HepG2 (cell line): ENCODE data around the gene CCND1. TPM values are rescaled to one million over a fixed set of nuclear protein-coding genes. Genes with fewer than 3 reads are reported as not detected.
A peak's percentile ranks its signal among the peaks of the same experiment; 100 is the strongest.

Source experiments
- FOXK1 ChIP-seq: sonication (generic); formaldehyde crosslinking; IDR thresholded peaks from 2 replicates; pipeline ENCODE4 v1.4.0; 2020; ENCODE audit warnings: low read depth, missing genetic modification reagents, borderline replicate concordance
- KLF12 ChIP-seq: sonication (generic); formaldehyde crosslinking; IDR thresholded peaks from 2 replicates; pipeline ENCODE4 v1.4.0; 2020; ENCODE audit warnings: missing genetic modification reagents, borderline replicate concordance
- RXRB ChIP-seq: IDR thresholded peaks from 2 replicates; pipeline ENCODE4 v1.6.1; 2016; ENCODE audit warnings: borderline replicate concordance, missing genetic modification reagents, missing compliant biosample characterization
- THAP11 ChIP-seq: IDR thresholded peaks from 2 replicates; pipeline ENCODE4 v1.6.1; 2016; ENCODE audit warnings: missing biosample characterization, missing genetic modification reagents
- ZMYM3 ChIP-seq: sonication (generic); formaldehyde crosslinking; IDR thresholded peaks from 2 replicates; pipeline ENCODE4 v1.5.1; 2020; ENCODE audit warnings: mild to moderate bottlenecking, missing genetic modification reagents
- ZNF101 ChIP-seq: sonication (generic); formaldehyde crosslinking; IDR thresholded peaks from 2 replicates; pipeline ENCODE4 v1.4.0; 2020; ENCODE audit warnings: mild to moderate bottlenecking, low read depth, missing genetic modification reagents, borderline replicate concordance
- ZNF232 ChIP-seq: sonication (generic); formaldehyde crosslinking; IDR thresholded peaks from 2 replicates; pipeline ENCODE4 v1.4.0; 2020; ENCODE audit warnings: missing genetic modification reagents, borderline replicate concordance
- ZNF292 ChIP-seq: sonication (generic); formaldehyde crosslinking; IDR thresholded peaks from 2 replicates; pipeline ENCODE4 v1.8.1; 2022; ENCODE audit warnings: mild to moderate bottlenecking, low read depth, missing genetic modification reagents, borderline replicate concordance
- ZNF335 ChIP-seq: sonication (generic); formaldehyde crosslinking; IDR thresholded peaks from 2 replicates; pipeline ENCODE4 v1.4.0; 2020; ENCODE audit warnings: missing genetic modification reagents
- ZNF572 ChIP-seq: sonication (generic); formaldehyde crosslinking; IDR thresholded peaks from 2 replicates; pipeline ENCODE4 v1.5.1; 2020; ENCODE audit warnings: mild to moderate bottlenecking, missing genetic modification reagents
- ZNF577 ChIP-seq: sonication (generic); formaldehyde crosslinking; IDR thresholded peaks from 2 replicates; pipeline ENCODE4 v1.4.0; 2020; ENCODE audit warnings: mild to moderate bottlenecking, low read depth, missing genetic modification reagents, borderline replicate concordance
- ZNF737 ChIP-seq: sonication (generic); formaldehyde crosslinking; IDR thresholded peaks from 2 replicates; pipeline ENCODE4 v1.5.0; 2020; ENCODE audit warnings: missing genetic modification reagents, mild to moderate bottlenecking, borderline replicate concordance
- ZSCAN29 ChIP-seq: sonication (generic); formaldehyde crosslinking; conservative IDR thresholded peaks from 2 replicates; pipeline ENCODE4 v1.4.0; 2020; ENCODE audit warnings: mild to moderate bottlenecking, missing genetic modification reagents
- ZSCAN31 ChIP-seq: sonication (generic); formaldehyde crosslinking; IDR thresholded peaks from 2 replicates; pipeline ENCODE4 v1.5.0; 2020; ENCODE audit warnings: low read depth, mild to moderate bottlenecking, missing genetic modification reagents
- polyA plus RNA-seq, 8 experiments: library from polyadenylated mRNA; depleted of rRNA in 3 of 8; stranded (reverse) in 7 of 8; unstranded in 1 of 8; fragments of >200 nt; fragmentation: Illumina TruSeq in 4 of 8; extraction: Trizol in 4 of 8; gene quantifications; 2 replicates each; pipeline versions ENCODE4 v1.2.1 to v1.2.3, GENCODE V29; 2011 to 2016; ENCODE audit warnings: low read depth in 4 of 8, missing spikeins in 1 of 8, mixed read lengths in 1 of 8; ENCODE audit not compliant: insufficient read depth in 1 of 8
- total RNA-seq, 5 experiments: library from RNA; depleted of rRNA; stranded (reverse); fragments of >200 nt; fragmentation: Illumina TruSeq; extraction: Trizol; gene quantifications; 2 replicates each; pipeline ENCODE4 v1.2.3, GENCODE V29; 2016; ENCODE audit warnings: low read depth in 1 of 5
- TF ChIP-seq, protein P1 (sequence below): sonication (generic); formaldehyde crosslinking; IDR thresholded peaks from 2 replicates; pipeline ENCODE4 v1.5.1; 2020; ENCODE audit warnings: mild to moderate bottlenecking, missing genetic modification reagents
- TF ChIP-seq, protein P2 (sequence below): sonication (generic); formaldehyde crosslinking; IDR thresholded peaks from 2 replicates; pipeline ENCODE4 v1.5.0; 2020; ENCODE audit warnings: missing genetic modification reagents
- TF ChIP-seq, protein P3 (sequence below): sonication (generic); formaldehyde crosslinking; IDR thresholded peaks from 2 replicates; pipeline ENCODE4 v1.5.0; 2020; ENCODE audit warnings: mild to moderate bottlenecking, low read depth, missing genetic modification reagents, borderline replicate concordance
- TF ChIP-seq, protein P4 (sequence below): sonication (generic); formaldehyde crosslinking; IDR thresholded peaks from 2 replicates; pipeline ENCODE4 v1.5.0; 2020; ENCODE audit warnings: mild to moderate bottlenecking, missing genetic modification reagents, moderate library complexity
- TF ChIP-seq, protein P5 (sequence below): sonication (generic); formaldehyde crosslinking; IDR thresholded peaks from 2 replicates; pipeline ENCODE4 v1.4.0; 2020; ENCODE audit warnings: missing genetic modification reagents
- TF ChIP-seq, protein P6 (sequence below): sonication (generic); formaldehyde crosslinking; IDR thresholded peaks from 2 replicates; pipeline ENCODE4 v1.8.0; 2022; ENCODE audit warnings: missing genetic modification reagents, mild to moderate bottlenecking, borderline replicate concordance

CCND1 gene
- total and polyA plus RNA-seq, 2 of the 13 experiments (the other 11 are each of a cell fraction or from before 2014, with no cell fraction given) = 107 to 136 TPM

DNA sequence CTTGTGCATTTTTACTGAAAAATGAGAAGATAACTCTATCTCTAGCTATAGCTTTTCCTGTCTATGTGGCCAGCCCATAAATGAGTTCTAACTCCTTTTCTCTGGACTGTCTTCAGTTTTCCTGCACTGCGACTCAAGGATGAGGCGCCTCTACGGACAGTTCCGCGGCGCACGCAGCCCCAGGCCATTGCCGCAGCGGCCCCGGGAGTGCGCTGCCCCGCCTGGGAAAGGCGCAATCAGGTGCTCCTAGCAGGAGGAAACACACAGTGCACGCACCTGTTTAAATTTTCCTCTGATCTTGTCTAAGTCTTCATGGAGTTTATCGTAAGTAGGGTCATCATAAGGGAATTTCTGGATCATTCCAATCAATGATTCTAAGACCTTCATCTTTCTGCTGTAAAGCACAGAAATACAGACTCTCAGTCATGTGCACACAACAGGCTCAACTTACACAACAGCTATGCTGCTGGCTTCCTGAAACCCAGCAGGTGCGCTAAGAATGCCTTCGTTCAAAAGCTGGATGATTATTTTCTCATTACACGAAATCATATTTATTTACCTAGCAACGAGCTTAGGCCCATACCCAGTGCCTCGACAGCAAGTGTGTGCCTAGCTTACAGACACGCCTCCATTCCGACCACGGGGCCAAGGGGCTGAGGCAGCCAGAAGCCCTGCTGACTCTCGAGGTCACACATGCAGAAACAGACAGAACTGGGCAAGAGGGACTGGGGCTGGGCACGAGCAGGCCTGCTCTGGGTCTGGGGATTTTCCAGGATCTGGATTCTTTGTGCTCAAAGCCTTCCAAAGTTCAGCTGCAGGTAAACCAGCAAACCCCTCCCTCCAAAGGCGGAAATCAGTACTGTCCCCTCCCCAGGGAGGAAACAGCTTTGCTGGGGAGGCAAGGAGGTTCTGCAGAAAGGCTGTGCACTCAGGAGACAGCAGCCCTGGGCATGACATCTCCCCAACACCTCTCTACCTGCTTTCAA lies 27.0 kb downstream of the CCND1 start (continued):
- TF ChIP-seq, protein P1, sequence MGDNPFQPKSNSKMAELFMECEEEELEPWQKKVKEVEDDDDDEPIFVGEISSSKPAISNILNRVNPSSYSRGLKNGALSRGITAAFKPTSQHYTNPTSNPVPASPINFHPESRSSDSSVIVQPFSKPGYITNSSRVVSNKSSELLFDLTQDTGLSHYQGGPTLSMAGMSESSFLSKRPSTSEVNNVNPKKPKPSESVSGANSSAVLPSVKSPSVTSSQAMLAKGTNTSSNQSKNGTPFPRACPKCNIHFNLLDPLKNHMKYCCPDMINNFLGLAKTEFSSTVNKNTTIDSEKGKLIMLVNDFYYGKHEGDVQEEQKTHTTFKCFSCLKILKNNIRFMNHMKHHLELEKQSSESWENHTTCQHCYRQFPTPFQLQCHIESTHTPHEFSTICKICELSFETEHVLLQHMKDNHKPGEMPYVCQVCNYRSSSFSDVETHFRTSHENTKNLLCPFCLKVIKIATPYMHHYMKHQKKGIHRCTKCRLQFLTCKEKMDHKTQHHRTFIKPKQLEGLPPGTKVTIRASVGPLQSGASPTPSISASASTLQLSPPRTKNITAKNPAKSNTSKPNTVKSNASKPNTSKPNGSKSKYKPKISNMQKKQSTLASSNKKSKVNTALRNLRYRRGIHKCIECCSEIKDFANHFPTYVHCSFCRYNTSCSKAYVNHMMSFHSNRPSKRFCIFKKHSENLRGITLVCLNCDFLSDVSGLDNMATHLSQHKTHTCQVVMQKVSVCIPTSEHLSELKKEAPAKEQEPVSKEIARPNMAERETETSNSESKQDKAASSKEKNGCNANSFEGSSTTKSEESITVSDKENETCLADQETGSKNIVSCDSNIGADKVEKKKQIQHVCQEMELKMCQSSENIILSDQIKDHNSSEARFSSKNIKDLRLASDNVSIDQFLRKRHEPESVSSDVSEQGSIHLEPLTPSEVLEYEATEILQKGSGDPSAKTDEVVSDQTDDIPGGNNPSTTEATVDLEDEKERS (CRISPR knock-in tag) = peak; percentile 77; the same call in 1 of the 2 replicates
- no peak for TF ChIP-seq KLF12
- peak; percentile 74; the same call in 1 of the 2 replicates for TF ChIP-seq ZNF335 (CRISPR knock-in tag)
- TF ChIP-seq ZNF577 (CRISPR knock-in tag) = no peak
- TF ChIP-seq, protein P2, sequence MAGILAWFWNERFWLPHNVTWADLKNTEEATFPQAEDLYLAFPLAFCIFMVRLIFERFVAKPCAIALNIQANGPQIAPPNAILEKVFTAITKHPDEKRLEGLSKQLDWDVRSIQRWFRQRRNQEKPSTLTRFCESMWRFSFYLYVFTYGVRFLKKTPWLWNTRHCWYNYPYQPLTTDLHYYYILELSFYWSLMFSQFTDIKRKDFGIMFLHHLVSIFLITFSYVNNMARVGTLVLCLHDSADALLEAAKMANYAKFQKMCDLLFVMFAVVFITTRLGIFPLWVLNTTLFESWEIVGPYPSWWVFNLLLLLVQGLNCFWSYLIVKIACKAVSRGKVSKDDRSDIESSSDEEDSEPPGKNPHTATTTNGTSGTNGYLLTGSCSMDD = no peak
- TF ChIP-seq ZSCAN29 (CRISPR knock-in tag) = 0 out of 2 replicates have a peak, but pooled peaks have one; percentile 62
- TF ChIP-seq, protein P3, sequence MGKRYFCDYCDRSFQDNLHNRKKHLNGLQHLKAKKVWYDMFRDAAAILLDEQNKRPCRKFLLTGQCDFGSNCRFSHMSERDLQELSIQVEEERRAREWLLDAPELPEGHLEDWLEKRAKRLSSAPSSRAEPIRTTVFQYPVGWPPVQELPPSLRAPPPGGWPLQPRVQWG = no peak
- peak; percentile 84; the same call in 1 of the 2 replicates for TF ChIP-seq ZNF232
- TF ChIP-seq ZNF101 (CRISPR knock-in tag) = no peak
- TF ChIP-seq ZNF292 (CRISPR knock-in tag) = peak; percentile 61; the same call in 1 of the 2 replicates
- TF ChIP-seq, protein P4, sequence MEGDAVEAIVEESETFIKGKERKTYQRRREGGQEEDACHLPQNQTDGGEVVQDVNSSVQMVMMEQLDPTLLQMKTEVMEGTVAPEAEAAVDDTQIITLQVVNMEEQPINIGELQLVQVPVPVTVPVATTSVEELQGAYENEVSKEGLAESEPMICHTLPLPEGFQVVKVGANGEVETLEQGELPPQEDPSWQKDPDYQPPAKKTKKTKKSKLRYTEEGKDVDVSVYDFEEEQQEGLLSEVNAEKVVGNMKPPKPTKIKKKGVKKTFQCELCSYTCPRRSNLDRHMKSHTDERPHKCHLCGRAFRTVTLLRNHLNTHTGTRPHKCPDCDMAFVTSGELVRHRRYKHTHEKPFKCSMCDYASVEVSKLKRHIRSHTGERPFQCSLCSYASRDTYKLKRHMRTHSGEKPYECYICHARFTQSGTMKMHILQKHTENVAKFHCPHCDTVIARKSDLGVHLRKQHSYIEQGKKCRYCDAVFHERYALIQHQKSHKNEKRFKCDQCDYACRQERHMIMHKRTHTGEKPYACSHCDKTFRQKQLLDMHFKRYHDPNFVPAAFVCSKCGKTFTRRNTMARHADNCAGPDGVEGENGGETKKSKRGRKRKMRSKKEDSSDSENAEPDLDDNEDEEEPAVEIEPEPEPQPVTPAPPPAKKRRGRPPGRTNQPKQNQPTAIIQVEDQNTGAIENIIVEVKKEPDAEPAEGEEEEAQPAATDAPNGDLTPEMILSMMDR = peak; percentile 41; the same call in 1 of the 2 replicates
- TF ChIP-seq ZNF737 = no peak
- TF ChIP-seq, protein P5, sequence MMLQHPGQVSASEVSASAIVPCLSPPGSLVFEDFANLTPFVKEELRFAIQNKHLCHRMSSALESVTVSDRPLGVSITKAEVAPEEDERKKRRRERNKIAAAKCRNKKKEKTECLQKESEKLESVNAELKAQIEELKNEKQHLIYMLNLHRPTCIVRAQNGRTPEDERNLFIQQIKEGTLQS (CRISPR knock-in tag) = no peak
- TF ChIP-seq ZMYM3 (CRISPR knock-in tag) = no peak
- TF ChIP-seq THAP11 (CRISPR knock-in tag) = peak; percentile 47
- TF ChIP-seq RXRB (CRISPR knock-in tag) = peak; percentile 91
- TF ChIP-seq FOXK1 (CRISPR knock-in tag) = peak; percentile 66; the same call in 1 of the 2 replicates
- TF ChIP-seq ZNF572 (CRISPR knock-in tag) = no peak
- peak; percentile 94 for TF ChIP-seq ZSCAN31
- TF ChIP-seq, protein P6, sequence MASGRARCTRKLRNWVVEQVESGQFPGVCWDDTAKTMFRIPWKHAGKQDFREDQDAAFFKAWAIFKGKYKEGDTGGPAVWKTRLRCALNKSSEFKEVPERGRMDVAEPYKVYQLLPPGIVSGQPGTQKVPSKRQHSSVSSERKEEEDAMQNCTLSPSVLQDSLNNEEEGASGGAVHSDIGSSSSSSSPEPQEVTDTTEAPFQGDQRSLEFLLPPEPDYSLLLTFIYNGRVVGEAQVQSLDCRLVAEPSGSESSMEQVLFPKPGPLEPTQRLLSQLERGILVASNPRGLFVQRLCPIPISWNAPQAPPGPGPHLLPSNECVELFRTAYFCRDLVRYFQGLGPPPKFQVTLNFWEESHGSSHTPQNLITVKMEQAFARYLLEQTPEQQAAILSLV (CRISPR knock-in tag) = peak; percentile 83
